Measurements from ENCODE around the gene ANTXR1.

Gene ANTXR1

GRCh38 chr2:69003731-69004130 lies 9.2 kb upstream of the ANTXR1 start:
- in situ Hi-C loops (cut with MboI; ENCODE audit: low sequenced_read_pairs): no loop called here

GRCh38 chr2:69007169-69007568 lies 5.8 kb upstream of the ANTXR1 start:
- in situ Hi-C loops (cut with MboI; ENCODE audit: low sequenced_read_pairs): no loop called here

- in situ Hi-C loops (cut with MboI; ENCODE audit: low sequenced_read_pairs): no loop called here
Observed at GRCh38 chr2:69007603-69008002, 5.4 kb upstream of the ANTXR1 start.

GRCh38 chr2:69010437-69011194 lies 2.4 kb upstream of the ANTXR1 start:
- in situ Hi-C loops (cut with MboI; ENCODE audit: low sequenced_read_pairs): no loop called here

GRCh38 chr2:69011611-69012157 lies 1.3 kb upstream of the ANTXR1 start:
- in situ Hi-C loops (cut with MboI; ENCODE audit: low sequenced_read_pairs): no loop called here

GRCh38 chr2:69012310-69013141 lies 453 bp upstream of the ANTXR1 start:
- in situ Hi-C loops (cut with MboI; ENCODE audit: low sequenced_read_pairs): no loop called here

- in situ Hi-C loops (cut with MboI; ENCODE audit: low sequenced_read_pairs): no loop called here
Observed at GRCh38 chr2:69013840-69014821, 1.2 kb downstream of the ANTXR1 start.

- in situ Hi-C loops (cut with MboI; ENCODE audit: low sequenced_read_pairs): no loop called here
Observed at GRCh38 chr2:69017080-69017479, 4.1 kb downstream of the ANTXR1 start.

GRCh38 chr2:69017835-69018234 lies 4.9 kb downstream of the ANTXR1 start:
- in situ Hi-C loops (cut with MboI; ENCODE audit: low sequenced_read_pairs): no loop called here

- in situ Hi-C loops (cut with MboI; ENCODE audit: low sequenced_read_pairs): no loop called here
Observed at GRCh38 chr2:69018678-69019095, 5.7 kb downstream of the ANTXR1 start.

GRCh38 chr2:69020496-69021426 lies 7.8 kb downstream of the ANTXR1 start:
- in situ Hi-C loops (cut with MboI; ENCODE audit: low sequenced_read_pairs): no loop called here

- in situ Hi-C loops (cut with MboI; ENCODE audit: low sequenced_read_pairs): no loop called here
Observed at GRCh38 chr2:69021727-69022126, 8.7 kb downstream of the ANTXR1 start.

GRCh38 chr2:69022548-69022947 lies 9.6 kb downstream of the ANTXR1 start:
- in situ Hi-C loops (cut with MboI; ENCODE audit: low sequenced_read_pairs): no loop called here

- in situ Hi-C loops (cut with MboI; ENCODE audit: low sequenced_read_pairs): no loop called here
Observed at GRCh38 chr2:69023236-69023635, 10.3 kb downstream of the ANTXR1 start.

GRCh38 chr2:69026026-69026425 lies 13.0 kb downstream of the ANTXR1 start:
- in situ Hi-C loops (cut with MboI; ENCODE audit: low sequenced_read_pairs): no loop called here

- in situ Hi-C loops (cut with MboI; ENCODE audit: low sequenced_read_pairs): no loop called here
Observed at GRCh38 chr2:69026691-69027459, 13.9 kb downstream of the ANTXR1 start.

GRCh38 chr2:69030800-69031428 lies 17.9 kb downstream of the ANTXR1 start:
- in situ Hi-C loops (cut with MboI; ENCODE audit: low sequenced_read_pairs): no loop called here

GRCh38 chr2:69031466-69031865 lies 18.5 kb downstream of the ANTXR1 start:
- in situ Hi-C loops (cut with MboI; ENCODE audit: low sequenced_read_pairs): no loop called here

Data from HL-60/S4 (cell line).